Hematopoietic multipotent progenitor cell treated with erythropoietin and hydrocortisone succinate and interleukin-3 and kit ligand, for 8 days (in vitro differentiated cells): ENCODE results near the gene KIF5A.
A peak's percentile ranks its signal among the peaks of the same experiment; 100 is the strongest.

Experiments used
- DNase-seq: peaks from one replicate; pipeline ENCODE4 v3.0.0-alpha.2; 2015

KIF5A gene

GRCh38 chr12:57622293-57623245, 72.7 kb downstream of the KIF5A start:
- DNase-seq, result peak; percentile 23

GRCh38 chr12:57623385-57623784, 73.5 kb downstream of the KIF5A start:
- no peak for DNase-seq

GRCh38 chr12:57623811-57624390, 74.1 kb downstream of the KIF5A start:
- DNase-seq, result no peak

GRCh38 chr12:57624441-57625220, 74.8 kb downstream of the KIF5A start:
- no peak for DNase-seq

GRCh38 chr12:57625261-57626032, 75.6 kb downstream of the KIF5A start:
- DNase-seq, result no peak

- DNase-seq, result no peak
These were observed 76.5 kb downstream of the KIF5A start for GRCh38 chr12:57626111-57626920.

- DNase-seq, result no peak
These were observed 77.1 kb downstream of the KIF5A start for GRCh38 chr12:57626921-57627445.

- DNase-seq, result no peak
These were observed 77.8 kb downstream of the KIF5A start for GRCh38 chr12:57627501-57628279.

- no peak for DNase-seq
These were observed 78.7 kb downstream of the KIF5A start for GRCh38 chr12:57628280-57629191.

- no peak for DNase-seq
These were observed 80.1 kb downstream of the KIF5A start for GRCh38 chr12:57629897-57630471.

- no peak for DNase-seq
These were observed 81.1 kb downstream of the KIF5A start for GRCh38 chr12:57630891-57631433.

GRCh38 chr12:57631566-57632072, 81.8 kb downstream of the KIF5A start:
- no peak for DNase-seq

- DNase-seq, result no peak
These were observed 82.5 kb downstream of the KIF5A start for GRCh38 chr12:57632073-57632957.

GRCh38 chr12:57632958-57633840, 83.4 kb downstream of the KIF5A start, which contains the start of gene B4GALNT1:
Gene B4GALNT1 (minus strand): TSS chr12:57633201. CDS start chr12:57632132, 1,069 bp downstream.
- DNase-seq, result peak; percentile 47
